WI38 (cell line): ENCODE data around the gene RBM12.

Experiments used
- H3K4me3 ChIP-seq: 2 replicates; pipeline ENCODE4 v1.5.1; 2011; ENCODE audit warnings: low read depth, mild to moderate bottlenecking, control low read depth, low read length
- TF ChIP-seq, protein P1 (sequence below): IDR thresholded peaks from 2 replicates; pipeline ENCODE4 v1.5.1; 2012; ENCODE audit warnings: low read depth, mild to moderate bottlenecking, control low read depth, low read length

RBM12 gene

DNA sequence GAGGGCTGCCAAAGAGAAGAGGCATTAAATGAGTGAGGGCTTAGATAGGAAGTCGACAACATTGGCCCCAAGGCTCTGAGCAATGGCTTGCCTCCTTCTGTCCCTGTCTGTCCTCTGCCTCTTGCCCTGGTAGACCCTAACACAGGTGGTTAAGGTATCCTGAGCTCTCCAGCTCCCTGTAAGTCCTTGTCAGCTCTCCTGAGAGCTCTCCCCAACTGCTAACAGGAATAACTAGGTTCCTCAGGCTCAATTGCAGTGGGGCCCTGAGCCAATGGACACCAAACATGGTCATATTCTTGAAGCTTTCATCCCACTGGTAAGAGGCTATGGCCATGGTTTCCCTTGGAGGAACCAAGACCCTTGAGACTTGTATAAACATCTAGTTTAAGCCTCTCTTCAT lies 5.0 kb upstream of the RBM12 start:
- no peak overlapping the region for H3K4me3 ChIP-seq
- TF ChIP-seq, protein P1, sequence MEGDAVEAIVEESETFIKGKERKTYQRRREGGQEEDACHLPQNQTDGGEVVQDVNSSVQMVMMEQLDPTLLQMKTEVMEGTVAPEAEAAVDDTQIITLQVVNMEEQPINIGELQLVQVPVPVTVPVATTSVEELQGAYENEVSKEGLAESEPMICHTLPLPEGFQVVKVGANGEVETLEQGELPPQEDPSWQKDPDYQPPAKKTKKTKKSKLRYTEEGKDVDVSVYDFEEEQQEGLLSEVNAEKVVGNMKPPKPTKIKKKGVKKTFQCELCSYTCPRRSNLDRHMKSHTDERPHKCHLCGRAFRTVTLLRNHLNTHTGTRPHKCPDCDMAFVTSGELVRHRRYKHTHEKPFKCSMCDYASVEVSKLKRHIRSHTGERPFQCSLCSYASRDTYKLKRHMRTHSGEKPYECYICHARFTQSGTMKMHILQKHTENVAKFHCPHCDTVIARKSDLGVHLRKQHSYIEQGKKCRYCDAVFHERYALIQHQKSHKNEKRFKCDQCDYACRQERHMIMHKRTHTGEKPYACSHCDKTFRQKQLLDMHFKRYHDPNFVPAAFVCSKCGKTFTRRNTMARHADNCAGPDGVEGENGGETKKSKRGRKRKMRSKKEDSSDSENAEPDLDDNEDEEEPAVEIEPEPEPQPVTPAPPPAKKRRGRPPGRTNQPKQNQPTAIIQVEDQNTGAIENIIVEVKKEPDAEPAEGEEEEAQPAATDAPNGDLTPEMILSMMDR, result no peak

DNA sequence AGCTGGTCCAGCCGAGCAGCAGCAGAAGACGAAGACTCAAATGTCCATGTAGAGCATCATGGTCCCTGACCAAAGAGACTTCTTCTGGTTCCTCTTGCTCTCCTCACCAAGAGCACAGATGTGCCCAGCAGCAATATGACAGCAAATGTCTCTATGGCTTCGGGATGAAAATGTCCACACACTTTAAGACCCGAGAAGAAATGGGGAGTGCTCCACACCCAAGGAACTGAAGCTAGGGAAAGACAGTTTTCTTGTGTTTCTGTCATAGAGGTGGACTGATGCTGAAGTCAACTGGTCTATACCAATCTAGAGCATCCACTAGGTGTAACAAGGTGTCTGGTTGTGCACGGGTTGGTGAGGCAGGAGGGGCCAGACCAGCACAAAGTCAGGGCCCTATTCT lies 4.5 kb upstream of the RBM12 start:
- TF ChIP-seq, protein P1, result no peak
- no peak overlapping the region for H3K4me3 ChIP-seq

DNA sequence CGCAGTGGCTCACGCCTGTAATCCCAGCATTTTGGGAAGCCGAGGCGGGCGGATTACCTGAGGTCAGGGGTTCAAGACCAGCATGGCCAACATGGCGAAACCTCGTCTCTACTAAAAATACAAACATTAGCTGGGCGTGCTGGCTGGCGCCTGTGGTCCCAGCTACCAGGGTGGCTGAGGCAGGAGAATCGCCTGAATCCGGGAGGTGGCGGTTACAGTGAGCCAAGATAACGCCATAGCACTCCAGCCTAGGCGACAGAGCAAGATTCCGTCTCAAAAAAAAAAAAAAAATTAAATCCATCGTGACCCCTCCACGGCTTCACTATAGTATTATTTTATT lies 1.2 kb upstream of the RBM12 start:
- TF ChIP-seq, protein P1, result no peak

DNA sequence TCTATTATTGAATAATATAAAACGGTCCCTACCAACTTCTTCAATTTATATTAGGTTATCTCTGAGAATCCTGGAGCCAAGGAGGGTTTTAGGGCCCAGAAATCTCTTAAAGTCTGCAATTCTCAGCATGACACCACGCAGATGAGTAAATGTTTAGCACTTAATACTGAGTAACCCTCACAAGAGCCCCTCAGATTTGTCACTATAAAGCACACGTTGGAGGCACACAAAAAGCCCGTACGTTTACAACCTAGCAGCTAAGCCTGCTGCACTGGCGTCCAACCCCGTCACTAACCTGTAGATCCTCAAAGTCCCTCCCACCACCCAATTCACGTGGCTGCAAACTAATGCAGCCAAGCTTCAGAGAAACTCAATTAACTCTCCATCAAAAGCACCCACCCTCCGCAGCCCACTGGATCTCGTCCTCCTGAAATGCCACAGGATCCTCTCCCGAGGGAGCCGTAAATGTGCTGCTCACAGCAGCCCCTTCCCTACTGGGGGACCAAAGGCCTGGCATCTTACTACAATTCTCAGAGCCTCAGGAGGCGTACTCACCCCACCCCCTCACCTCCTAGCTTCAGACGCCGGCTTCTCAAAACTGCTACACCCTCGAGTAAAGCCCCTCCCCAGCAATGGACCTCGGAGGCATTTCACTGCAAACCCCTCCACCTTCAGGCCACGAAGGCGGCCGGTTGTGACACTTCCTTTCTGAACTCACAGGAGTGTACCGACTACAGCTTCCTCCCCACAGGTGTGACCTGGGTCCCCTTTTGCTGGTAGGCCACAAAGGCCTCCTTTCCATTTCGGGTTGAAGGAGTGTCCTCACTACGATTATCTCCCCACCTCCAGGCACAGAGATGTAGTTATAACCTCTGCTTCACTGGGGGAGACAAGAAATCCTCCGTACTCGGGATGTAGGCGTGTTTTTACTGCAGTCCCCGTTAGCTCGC lies 909 bp downstream of the RBM12 start:
- TF ChIP-seq, protein P1, result no peak
- peak overlapping the region; percentile 84 for H3K4me3 ChIP-seq

More for the DNA sequence above, 1.2 kb upstream of the RBM12 start:
- H3K4me3 ChIP-seq, result no peak overlapping the region

DNA sequence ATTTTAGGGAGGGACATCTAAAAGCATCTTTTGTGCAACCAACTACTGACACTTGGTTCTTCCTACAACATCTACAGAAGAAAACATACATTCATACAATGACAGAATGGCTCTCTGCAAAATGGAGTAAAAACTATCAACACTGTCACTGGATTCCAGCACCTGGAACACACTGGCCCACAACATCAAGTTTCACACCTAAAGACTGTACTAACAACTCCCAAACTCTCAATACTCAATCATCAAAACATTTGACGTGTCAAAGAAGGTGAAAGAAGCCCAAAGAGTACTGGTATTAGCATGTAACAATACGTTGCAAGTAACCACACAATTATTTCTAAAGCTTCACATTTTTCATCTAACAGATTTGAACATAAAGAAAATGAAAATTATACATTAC lies 2.1 kb downstream of the RBM12 start:
- TF ChIP-seq, protein P1, result no peak
- H3K4me3 ChIP-seq, result peak overlapping the region; percentile 84

DNA sequence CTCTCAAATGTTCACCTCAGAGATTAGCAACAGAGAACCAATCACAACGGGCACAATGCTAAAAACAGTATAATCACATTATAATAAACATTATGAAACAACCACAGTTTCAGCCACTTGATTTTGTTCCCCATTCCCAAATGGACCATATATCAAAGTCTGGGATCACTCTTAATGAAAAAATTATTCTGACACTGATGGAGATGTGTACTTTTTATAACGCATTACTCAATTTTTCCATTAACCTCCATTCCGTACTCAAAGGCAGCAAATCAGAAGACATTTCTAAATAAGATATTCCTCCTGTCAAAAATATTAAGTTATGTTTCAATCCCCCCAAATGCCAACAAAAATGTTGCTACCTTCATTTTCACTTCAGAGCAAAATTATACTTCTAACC lies 2.8 kb downstream of the RBM12 start:
- TF ChIP-seq, protein P1, result no peak

DNA sequence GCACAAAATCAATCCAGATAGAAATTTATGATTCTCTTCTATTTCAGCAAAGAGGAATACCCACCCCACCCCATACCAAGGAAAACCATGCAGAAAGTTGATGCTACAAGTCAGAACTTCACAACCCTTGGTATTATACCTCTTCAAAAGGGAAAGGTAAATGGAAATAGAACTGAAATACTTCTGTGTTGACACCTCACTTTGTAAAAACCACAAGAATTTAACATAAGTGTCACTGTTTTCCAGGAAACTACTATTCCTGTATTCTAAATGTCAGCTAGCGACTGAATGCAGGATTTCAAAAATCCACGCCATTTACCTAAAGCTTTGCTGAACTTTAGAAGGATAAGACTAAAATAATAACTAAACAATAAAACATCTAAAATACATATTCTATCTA lies 3.6 kb downstream of the RBM12 start:
- H3K4me3 ChIP-seq, result no peak overlapping the region; the same call in 1 of the 2 replicates
- TF ChIP-seq, protein P1, result no peak

More for the DNA sequence above, 2.8 kb downstream of the RBM12 start:
- H3K4me3 ChIP-seq, result peak overlapping the region; percentile 84
